Anterior cingulate cortex (tissue), 58 donors: Measurements from ENCODE around the gene GDI1.
A peak's percentile ranks its signal among the peaks of the same experiment; 100 is the strongest.

Experiments used
- DNase-seq, 58 donors: peaks; one replicate each; lab custom pipeline; 2025; lab: John Stamatoyannopoulos, UW

Gene GDI1

GRCh38 chrX:154404625-154405192, 32.2 kb upstream of the GDI1 start:
- no peak for DNase-seq

- no peak for DNase-seq
Measured at GRCh38 chrX:154408659-154409221, 28.2 kb upstream of the GDI1 start.

- DNase-seq = peak in 8 of 58 donors; percentile 3 to 19 (median 6)
Measured at GRCh38 chrX:154409222-154409871, 27.6 kb upstream of the GDI1 start, which contains the start of gene DNASE1L1. Gene DNASE1L1 (minus strand): TSS chrX:154409254. CDS start chrX:154405568, 3,686 bp downstream.

GRCh38 chrX:154411981-154412340, 25.0 kb upstream of the GDI1 start:
- peak in 46 of 58 donors; percentile 0 to 66 (median 31) for DNase-seq

- DNase-seq = no peak
Measured at GRCh38 chrX:154412468-154412867, 24.5 kb upstream of the GDI1 start.

- DNase-seq = no peak
Measured at GRCh38 chrX:154413142-154413541, 23.8 kb upstream of the GDI1 start.

- DNase-seq = no peak
Measured at GRCh38 chrX:154417157-154417556, 19.8 kb upstream of the GDI1 start.

- DNase-seq = no peak
Measured at GRCh38 chrX:154419189-154419588, 17.8 kb upstream of the GDI1 start.

- no peak for DNase-seq
Measured at GRCh38 chrX:154419688-154420401, 17.1 kb upstream of the GDI1 start.

- no peak for DNase-seq
Measured at GRCh38 chrX:154420402-154420756, 16.6 kb upstream of the GDI1 start.

- no peak for DNase-seq
Measured at GRCh38 chrX:154426916-154427770, 9.8 kb upstream of the GDI1 start.

GRCh38 chrX:154428176-154429171, 8.5 kb upstream of the GDI1 start, which contains the start of gene ATP6AP1:
Gene ATP6AP1 (plus strand): TSS chrX:154428677. CDS start chrX:154428693, 16 bp downstream.
- peak; percentile 32 to 93 (median 84) for DNase-seq

- DNase-seq = no peak
Measured at GRCh38 chrX:154429711-154430110, 7.2 kb upstream of the GDI1 start.

GRCh38 chrX:154430479-154430878, 6.5 kb upstream of the GDI1 start:
- no peak for DNase-seq

GRCh38 chrX:154430916-154431315, 6.0 kb upstream of the GDI1 start:
- DNase-seq = no peak

- peak in 5 of 58 donors; percentile 0 to 17 (median 15) for DNase-seq
Measured at GRCh38 chrX:154431341-154431740, 5.6 kb upstream of the GDI1 start.

GRCh38 chrX:154432210-154432609, 4.7 kb upstream of the GDI1 start:
- DNase-seq = no peak

- DNase-seq = no peak
Measured at GRCh38 chrX:154433605-154434004, 3.3 kb upstream of the GDI1 start.
